ENCODE results near the gene KRI1.

DNA sequence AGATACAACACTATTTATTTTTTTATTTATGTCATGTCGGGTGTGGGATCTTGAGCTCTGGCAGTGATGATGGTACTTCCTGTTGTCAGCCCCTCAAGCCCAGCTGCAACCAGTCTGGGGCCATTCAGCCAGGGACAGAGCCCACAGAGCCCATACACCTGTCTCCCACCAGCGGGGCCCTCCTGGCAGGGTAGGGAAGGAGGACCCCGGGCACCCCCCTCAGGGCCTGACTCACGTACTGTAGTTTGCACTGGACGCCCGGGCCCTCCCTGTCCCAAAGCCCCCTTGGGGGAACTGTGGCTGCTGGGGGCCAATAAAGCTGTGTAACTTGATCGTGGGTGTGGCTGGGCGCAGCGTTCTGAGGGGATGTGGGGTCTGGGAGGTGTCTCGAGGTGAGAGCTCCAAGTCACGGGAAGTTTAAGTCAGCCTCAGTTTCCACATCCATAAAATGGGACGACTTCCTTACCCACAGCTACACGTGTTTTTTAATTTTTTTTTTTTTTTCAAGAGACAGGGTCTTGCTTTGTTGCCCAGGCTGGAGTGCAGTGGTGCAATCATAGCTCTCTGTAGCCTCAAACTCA, 12.6 kb downstream of the KRI1 start:
- TF ChIP-seq, protein P1, sequence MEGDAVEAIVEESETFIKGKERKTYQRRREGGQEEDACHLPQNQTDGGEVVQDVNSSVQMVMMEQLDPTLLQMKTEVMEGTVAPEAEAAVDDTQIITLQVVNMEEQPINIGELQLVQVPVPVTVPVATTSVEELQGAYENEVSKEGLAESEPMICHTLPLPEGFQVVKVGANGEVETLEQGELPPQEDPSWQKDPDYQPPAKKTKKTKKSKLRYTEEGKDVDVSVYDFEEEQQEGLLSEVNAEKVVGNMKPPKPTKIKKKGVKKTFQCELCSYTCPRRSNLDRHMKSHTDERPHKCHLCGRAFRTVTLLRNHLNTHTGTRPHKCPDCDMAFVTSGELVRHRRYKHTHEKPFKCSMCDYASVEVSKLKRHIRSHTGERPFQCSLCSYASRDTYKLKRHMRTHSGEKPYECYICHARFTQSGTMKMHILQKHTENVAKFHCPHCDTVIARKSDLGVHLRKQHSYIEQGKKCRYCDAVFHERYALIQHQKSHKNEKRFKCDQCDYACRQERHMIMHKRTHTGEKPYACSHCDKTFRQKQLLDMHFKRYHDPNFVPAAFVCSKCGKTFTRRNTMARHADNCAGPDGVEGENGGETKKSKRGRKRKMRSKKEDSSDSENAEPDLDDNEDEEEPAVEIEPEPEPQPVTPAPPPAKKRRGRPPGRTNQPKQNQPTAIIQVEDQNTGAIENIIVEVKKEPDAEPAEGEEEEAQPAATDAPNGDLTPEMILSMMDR (conservative IDR thresholded peaks at IDR 0.05 in 1 of 2, IDR thresholded peaks at IDR 0.05 in 1 of 2; ENCODE audit: low read depth in 1 of 2, low read length in 2 of 2): no peak
- TF ChIP-seq EZH2 (IDR thresholded peaks at IDR 0.05; ENCODE audit: low read length, missing control alignments): no peak
